Breast epithelium (tissue), 4 donors: ENCODE results near the gene PIK3R5. TPM values are rescaled to one million over a fixed set of nuclear protein-coding genes. Genes with fewer than 3 reads are reported as not detected.

Experiments
- DNase-seq, 2 donors: peaks; one replicate each; pipeline ENCODE4 v3.0.0-alpha.2; 2019; ENCODE audit warnings: low spot score in 2 of 2
- H3K27ac ChIP-seq, 2 donors: fragments of 200-600 bp; sonication (generic) in 1 of 2; one replicate each; pipeline ENCODE4 v1.5.1; 2016 to 2019; ENCODE audit warnings: mild to moderate bottlenecking in 1 of 2
- H3K27me3 ChIP-seq, 2 donors: fragments of 200-600 bp; sonication (generic) in 1 of 2; one replicate each; pipeline versions ENCODE4 v1.5.1 to v1.6.0; 2017 to 2019; ENCODE audit warnings: control low read depth in 1 of 2, mild to moderate bottlenecking in 1 of 2
- H3K36me3 ChIP-seq: fragments of 200-600 bp; one replicate; pipeline ENCODE4 v1.5.1; 2019
- H3K4me1 ChIP-seq, 2 donors: fragments of 200-600 bp; sonication (generic); one replicate each; pipeline ENCODE4 v1.5.1; 2016 to 2019; ENCODE audit warnings: control low read depth in 1 of 2
- H3K4me3 ChIP-seq, 3 donors: fragments of 200-600 bp; sonication (generic); 1 replicate in 2 of 3; 2 replicates in 1 of 3; pipeline ENCODE4 v1.5.1; 2016 to 2019; ENCODE audit warnings: mild to moderate bottlenecking in 3 of 3, moderate library complexity in 2 of 3
- H3K9me3 ChIP-seq, 2 donors: fragments of 200-600 bp; sonication (generic) in 1 of 2; one replicate each; pipeline ENCODE4 v1.5.1; 2016 to 2019; ENCODE audit warnings: control low read depth in 1 of 2
- CTCF ChIP-seq, 3 donors: fragments of 450-650 bp; IDR thresholded peaks; one replicate each; pipeline ENCODE4 v1.5.1; 2016 to 2017; ENCODE audit warnings: antibody characterized with exemption in 3 of 3, mild to moderate bottlenecking in 3 of 3, moderate library complexity in 3 of 3
- POLR2A ChIP-seq: fragments of 450-650 bp; IDR thresholded peaks from one replicate; pipeline ENCODE4 v1.6.1; 2016; ENCODE audit warnings: antibody characterized with exemption, mild to moderate bottlenecking, moderate library complexity
- POLR2AphosphoS5 ChIP-seq, 3 donors: sonication (generic); formaldehyde crosslinking; IDR thresholded peaks; one replicate each; pipeline ENCODE4 v1.6.1; 2017; ENCODE audit warnings: antibody characterized with exemption in 3 of 3
- intact Hi-C: fragments of 100-400 bp; cut with DNase I; formaldehyde crosslinking; loops from one replicate; pipeline ENCODE4 v1.15.1; 2023; ENCODE audit warnings: low total_unique reads
- total RNA-seq, 3 donors: library from RNA; depleted of rRNA; stranded (reverse); fragments of >200 nt; gene quantifications; one replicate each; pipeline ENCODE4 v1.1.0, GENCODE V29; 2016

The PIK3R5 gene
- total RNA-seq, 3 donors from 2014 or later = 9.8 to 28.6 (median 12.3) TPM

GRCh38 chr17:8946071-8946470 is 19.4 kb downstream of the PIK3R5 start:
- no peak for TF ChIP-seq POLR2A
- TF ChIP-seq POLR2AphosphoS5 (IDR thresholded peaks at IDR 0.05) = no peak
- no peak for TF ChIP-seq CTCF (IDR thresholded peaks at IDR 0.05)
- intact Hi-C loops = no loop called here
- Histone ChIP-seq H3K27me3 (no peaks in the 10 kb centered on the region), H3K36me3 (no peaks in the 10 kb centered on the region), H3K4me1 (no peaks in the 10 kb centered on the region), H3K4me3 (no peak overlapping the region), H3K9me3 (no peaks in the 10 kb centered on the region), H3K27ac (no peak overlapping the region)
- DNase-seq = no peak

GRCh38 chr17:8944748-8945147 is 20.8 kb downstream of the PIK3R5 start:
- intact Hi-C loops = loop anchor here (5.0 kb wide), 1 partner anchor 768 kb away; no protein-coding TSS in a partner anchor
- no peak for DNase-seq
- H3K4me3 ChIP-seq = no peak overlapping the region
- TF ChIP-seq POLR2A (no peak), CTCF (IDR thresholded peaks at IDR 0.05) (no peak), POLR2AphosphoS5 (IDR thresholded peaks at IDR 0.05) (no peak)
- no peak overlapping the region for H3K27ac ChIP-seq
- no peaks in the 10 kb centered on the region for H3K4me1 ChIP-seq
- H3K36me3 ChIP-seq = no peaks in the 10 kb centered on the region
- no peaks in the 10 kb centered on the region for H3K27me3 ChIP-seq
- no peaks in the 10 kb centered on the region for H3K9me3 ChIP-seq

GRCh38 chr17:8944083-8944482 is 21.4 kb downstream of the PIK3R5 start:
- H3K9me3 ChIP-seq = no peaks in the 10 kb centered on the region
- intact Hi-C loops = loop anchor here (5.0 kb wide), 1 partner anchor 768 kb away; no protein-coding TSS in a partner anchor

GRCh38 chr17:8941980-8942622 is 23.4 kb downstream of the PIK3R5 start:
- Histone ChIP-seq H3K36me3 (no peaks in the 10 kb centered on the region), H3K4me1 (no peaks in the 10 kb centered on the region), H3K27ac (no peak overlapping the region), H3K27me3 (no peaks in the 10 kb centered on the region), H3K4me3 (no peak overlapping the region), H3K9me3 (no peaks in the 10 kb centered on the region)
- no peak for DNase-seq
- intact Hi-C loops = loop anchor here (5.0 kb wide), 1 partner anchor 770 kb away; no protein-coding TSS in a partner anchor
- TF ChIP-seq POLR2AphosphoS5 (IDR thresholded peaks at IDR 0.05) (no peak), POLR2A (no peak), CTCF (IDR thresholded peaks at IDR 0.05) (no peak)

More at GRCh38 chr17:8944083-8944482, 21.4 kb downstream of the PIK3R5 start:
- no peak for TF ChIP-seq POLR2AphosphoS5 (IDR thresholded peaks at IDR 0.05)
- no peak for TF ChIP-seq CTCF (IDR thresholded peaks at IDR 0.05)
- no peak for TF ChIP-seq POLR2A
- Histone ChIP-seq H3K36me3 (no peaks in the 10 kb centered on the region), H3K27me3 (no peaks in the 10 kb centered on the region), H3K4me1 (no peaks in the 10 kb centered on the region), H3K27ac (no peak overlapping the region), H3K4me3 (no peak overlapping the region)
- no peak for DNase-seq

GRCh38 chr17:8941520-8941919 is 24.0 kb downstream of the PIK3R5 start:
- no peaks in the 10 kb centered on the region for H3K4me1 ChIP-seq
- H3K27me3 ChIP-seq = no peaks in the 10 kb centered on the region
- H3K9me3 ChIP-seq = no peaks in the 10 kb centered on the region
- H3K4me3 ChIP-seq = no peak overlapping the region
- no peak overlapping the region for H3K27ac ChIP-seq
- no peaks in the 10 kb centered on the region for H3K36me3 ChIP-seq
- intact Hi-C loops = loop anchor here (5.0 kb wide), 1 partner anchor 771 kb away; no protein-coding TSS in a partner anchor
- no peak for DNase-seq
- TF ChIP-seq POLR2AphosphoS5 (IDR thresholded peaks at IDR 0.05) = no peak
- no peak for TF ChIP-seq CTCF (IDR thresholded peaks at IDR 0.05)
- TF ChIP-seq POLR2A = no peak
